ENCODE results near the gene TTC23.

TTC23 gene

DNA sequence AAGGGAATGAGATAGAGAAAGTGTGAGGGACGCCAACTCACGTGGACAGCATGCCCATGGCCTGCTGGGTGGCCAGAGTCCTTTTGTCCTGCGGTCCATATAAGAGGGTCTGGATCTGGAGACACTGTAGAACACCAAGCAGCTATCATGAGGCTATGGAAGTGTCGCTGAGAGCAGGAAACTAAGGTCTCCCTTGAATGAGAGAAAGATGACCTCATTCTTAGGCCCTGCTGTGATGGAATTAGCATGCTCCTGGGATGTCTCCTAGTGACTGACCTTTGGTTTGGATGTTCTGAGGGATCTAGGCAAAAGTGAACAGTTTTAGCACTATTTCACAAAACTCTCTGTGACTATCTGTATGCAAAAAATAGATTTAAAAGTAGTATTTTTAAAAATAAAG lies 110.1 kb downstream of the TTC23 start:
- no peak for TF ChIP-seq CTCF (IDR thresholded peaks at IDR 0.05; ENCODE audit: low read depth, low read length)
- H3K4me3 ChIP-seq (ENCODE audit: low read depth, low read length) = no peak overlapping the region

GRCh38 chr15:99138491-99138982 lies 110.8 kb downstream of the TTC23 start:
- no peak for TF ChIP-seq CTCF (IDR thresholded peaks at IDR 0.05; ENCODE audit: low read depth, low read length)
- no peak overlapping the region for H3K4me3 ChIP-seq (ENCODE audit: low read depth, low read length)

DNA sequence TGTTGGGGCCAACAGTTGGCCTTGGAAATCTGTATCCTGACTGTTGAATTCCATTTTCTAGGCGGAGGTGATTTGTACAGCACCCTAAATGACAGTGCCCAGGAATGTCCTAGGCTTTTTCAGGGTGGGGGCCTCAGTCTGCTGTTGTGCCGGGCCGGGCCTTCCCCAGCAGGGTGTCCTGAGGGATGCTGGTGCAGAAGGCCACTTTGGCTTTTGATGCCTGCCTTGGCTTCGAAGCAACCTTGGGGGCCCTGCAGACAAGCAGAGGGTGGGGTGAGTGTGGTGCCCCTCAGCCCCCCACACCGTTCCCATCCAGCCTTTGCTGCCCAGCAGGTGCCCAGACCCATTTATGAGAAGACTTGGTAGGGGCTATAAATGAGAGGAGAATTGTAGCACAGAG lies 111.5 kb downstream of the TTC23 start:
- no peak overlapping the region for H3K4me3 ChIP-seq (ENCODE audit: low read depth, low read length)
- TF ChIP-seq CTCF (IDR thresholded peaks at IDR 0.05; ENCODE audit: low read depth, low read length) = no peak

DNA sequence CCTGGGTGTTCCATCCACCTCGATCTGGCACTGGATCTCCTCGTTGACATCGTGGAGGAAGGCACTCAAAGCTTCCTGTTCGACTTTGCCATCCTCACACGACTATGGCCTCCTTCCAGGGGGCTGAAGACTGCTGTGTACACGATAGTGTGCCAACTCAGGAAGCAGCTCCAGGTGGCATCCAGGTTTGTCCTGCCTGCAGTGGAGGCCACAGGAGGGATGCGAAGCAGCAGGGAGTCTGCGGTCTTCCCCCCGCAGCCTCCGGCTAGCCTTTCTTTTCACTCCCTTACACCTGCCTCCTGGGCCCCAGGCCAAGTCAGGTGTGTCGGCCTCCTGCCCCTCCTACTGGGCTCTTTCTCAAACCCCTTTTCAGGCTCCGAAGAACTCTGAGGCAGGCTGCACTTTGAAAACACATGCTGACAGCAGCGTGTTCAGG lies 112.3 kb downstream of the TTC23 start:
- H3K4me3 ChIP-seq (ENCODE audit: low read depth, low read length) = no peak overlapping the region
- TF ChIP-seq CTCF (IDR thresholded peaks at IDR 0.05; ENCODE audit: low read depth, low read length) = no peak

DNA sequence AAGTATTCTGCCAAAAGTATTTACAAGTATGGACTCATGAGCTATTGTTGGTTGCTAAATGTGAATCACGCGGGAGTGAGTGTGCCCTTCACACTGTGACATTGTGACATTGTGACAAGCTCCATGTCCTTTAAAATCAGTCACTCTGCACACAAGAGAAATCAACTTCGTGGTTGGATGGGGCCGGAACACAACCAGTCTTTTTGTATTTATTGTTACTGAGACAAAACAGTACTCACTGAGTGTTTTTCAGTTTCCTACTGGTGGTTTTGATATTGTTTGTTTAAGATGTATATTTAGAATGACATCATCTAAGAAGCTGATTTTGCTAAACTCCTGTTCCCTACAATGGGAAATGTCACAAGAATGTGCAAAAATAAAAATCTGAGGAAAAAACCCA lies 114.2 kb downstream of the TTC23 start:
- no peak for TF ChIP-seq CTCF (IDR thresholded peaks at IDR 0.05; ENCODE audit: low read depth, low read length)
- H3K4me3 ChIP-seq (ENCODE audit: low read depth, low read length) = no peak overlapping the region

DNA sequence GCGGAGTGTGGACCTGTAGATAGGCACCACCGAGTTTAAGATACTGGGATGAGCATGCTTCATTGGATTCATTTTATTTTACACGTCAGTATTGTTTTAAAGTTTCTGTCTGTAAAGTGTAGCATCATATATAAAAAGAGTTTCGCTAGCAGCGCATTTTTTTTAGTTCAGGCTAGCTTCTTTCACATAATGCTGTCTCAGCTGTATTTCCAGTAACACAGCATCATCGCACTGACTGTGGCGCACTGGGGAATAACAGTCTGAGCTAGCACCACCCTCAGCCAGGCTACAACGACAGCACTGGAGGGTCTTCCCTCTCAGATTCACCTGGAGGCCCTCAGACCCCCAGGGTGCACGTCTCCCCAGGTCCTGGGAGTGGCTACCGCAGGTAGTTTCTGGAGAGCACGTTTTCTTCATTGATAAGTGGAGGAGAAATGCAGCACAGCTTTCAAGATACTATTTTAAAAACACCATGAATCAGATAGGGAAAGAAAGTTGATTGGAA lies 115.0 kb downstream of the TTC23 start:
- no peak for TF ChIP-seq CTCF (IDR thresholded peaks at IDR 0.05; ENCODE audit: low read depth, low read length)
- H3K4me3 ChIP-seq (ENCODE audit: low read depth, low read length) = no peak overlapping the region

- H3K4me3 ChIP-seq (ENCODE audit: low read depth, low read length) = no peak overlapping the region
- no peak for TF ChIP-seq CTCF (IDR thresholded peaks at IDR 0.05; ENCODE audit: low read depth, low read length)
Observed at GRCh38 chr15:99132634-99133287, 116.6 kb downstream of the TTC23 start.

Data from WI38 (cell line).